Measurements from ENCODE around the gene TMEM108.

DNA sequence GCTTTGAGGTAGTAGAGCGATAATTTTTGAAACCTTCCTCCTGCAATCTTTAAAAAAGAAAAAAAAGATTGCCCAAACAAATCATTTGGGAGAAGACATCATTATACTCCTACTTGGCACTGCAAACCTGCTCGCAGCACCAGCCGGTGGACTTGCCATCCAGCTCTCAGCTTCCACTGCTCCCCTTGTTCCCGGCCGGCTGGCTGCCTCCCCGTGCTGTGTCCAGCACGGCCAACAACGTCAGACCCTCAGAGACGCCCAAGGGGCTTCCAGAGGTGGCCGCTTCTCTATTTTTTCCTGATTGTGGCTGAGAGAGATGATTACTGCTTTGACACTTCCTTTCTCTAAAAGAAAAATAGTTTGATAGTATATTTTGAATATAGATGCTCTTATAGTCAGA, 358.7 kb downstream of the TMEM108 start:
- TF ChIP-seq ZFP3 (CRISPR knock-in tag; IDR thresholded peaks at IDR 0.05) = no peak
- TF ChIP-seq BACH2 (CRISPR knock-in tag; IDR thresholded peaks at IDR 0.05; ENCODE audit: borderline replicate concordance) = no peak
- TF ChIP-seq, protein P1, sequence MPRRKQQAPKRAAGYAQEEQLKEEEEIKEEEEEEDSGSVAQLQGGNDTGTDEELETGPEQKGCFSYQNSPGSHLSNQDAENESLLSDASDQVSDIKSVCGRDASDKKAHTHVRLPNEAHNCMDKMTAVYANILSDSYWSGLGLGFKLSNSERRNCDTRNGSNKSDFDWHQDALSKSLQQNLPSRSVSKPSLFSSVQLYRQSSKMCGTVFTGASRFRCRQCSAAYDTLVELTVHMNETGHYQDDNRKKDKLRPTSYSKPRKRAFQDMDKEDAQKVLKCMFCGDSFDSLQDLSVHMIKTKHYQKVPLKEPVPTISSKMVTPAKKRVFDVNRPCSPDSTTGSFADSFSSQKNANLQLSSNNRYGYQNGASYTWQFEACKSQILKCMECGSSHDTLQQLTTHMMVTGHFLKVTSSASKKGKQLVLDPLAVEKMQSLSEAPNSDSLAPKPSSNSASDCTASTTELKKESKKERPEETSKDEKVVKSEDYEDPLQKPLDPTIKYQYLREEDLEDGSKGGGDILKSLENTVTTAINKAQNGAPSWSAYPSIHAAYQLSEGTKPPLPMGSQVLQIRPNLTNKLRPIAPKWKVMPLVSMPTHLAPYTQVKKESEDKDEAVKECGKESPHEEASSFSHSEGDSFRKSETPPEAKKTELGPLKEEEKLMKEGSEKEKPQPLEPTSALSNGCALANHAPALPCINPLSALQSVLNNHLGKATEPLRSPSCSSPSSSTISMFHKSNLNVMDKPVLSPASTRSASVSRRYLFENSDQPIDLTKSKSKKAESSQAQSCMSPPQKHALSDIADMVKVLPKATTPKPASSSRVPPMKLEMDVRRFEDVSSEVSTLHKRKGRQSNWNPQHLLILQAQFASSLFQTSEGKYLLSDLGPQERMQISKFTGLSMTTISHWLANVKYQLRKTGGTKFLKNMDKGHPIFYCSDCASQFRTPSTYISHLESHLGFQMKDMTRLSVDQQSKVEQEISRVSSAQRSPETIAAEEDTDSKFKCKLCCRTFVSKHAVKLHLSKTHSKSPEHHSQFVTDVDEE (CRISPR knock-in tag; IDR thresholded peaks at IDR 0.05) = no peak
- no peak for TF ChIP-seq CSDC2 (CRISPR knock-in tag; IDR thresholded peaks at IDR 0.05)
- no peak for TF ChIP-seq ZNF70 (CRISPR knock-in tag; IDR thresholded peaks at IDR 0.05)
- TF ChIP-seq ESRRG (CRISPR knock-in tag; IDR thresholded peaks at IDR 0.05) = no peak
- TF ChIP-seq RARB (CRISPR knock-in tag; IDR thresholded peaks at IDR 0.05) = no peak
